Measurements from ENCODE around the gene CC2D1A.

The CC2D1A gene

GRCh38 chr19:13880059-13881043 is 25.6 kb upstream of the CC2D1A start:
- DNase-seq: peak; percentile 98

- peak; percentile 96 for DNase-seq
These were observed 24.7 kb upstream of the CC2D1A start for GRCh38 chr19:13881251-13881691.

- DNase-seq: peak; percentile 68
These were observed 24.1 kb upstream of the CC2D1A start for GRCh38 chr19:13881692-13882418.

GRCh38 chr19:13882419-13882795 is 23.6 kb upstream of the CC2D1A start:
- DNase-seq: no peak

- no peak for DNase-seq
These were observed 23.2 kb upstream of the CC2D1A start for GRCh38 chr19:13882836-13883235.

- DNase-seq: no peak
These were observed 22.4 kb upstream of the CC2D1A start for GRCh38 chr19:13883516-13884064.

- no peak for DNase-seq
These were observed 21.0 kb upstream of the CC2D1A start for GRCh38 chr19:13884726-13885591.

- DNase-seq: no peak
These were observed 20.1 kb upstream of the CC2D1A start for GRCh38 chr19:13885826-13886365.

- DNase-seq: no peak
These were observed 19.0 kb upstream of the CC2D1A start for GRCh38 chr19:13887018-13887436.

- no peak for DNase-seq
These were observed 18.5 kb upstream of the CC2D1A start for GRCh38 chr19:13887517-13887916.

GRCh38 chr19:13888281-13888680 is 17.7 kb upstream of the CC2D1A start:
- DNase-seq: no peak

GRCh38 chr19:13890136-13890535 is 15.9 kb upstream of the CC2D1A start:
- DNase-seq: no peak

GRCh38 chr19:13892870-13893269 is 13.1 kb upstream of the CC2D1A start:
- DNase-seq: peak; percentile 77

GRCh38 chr19:13894552-13894951 is 11.4 kb upstream of the CC2D1A start:
- DNase-seq: no peak

- no peak for DNase-seq
These were observed 9.8 kb upstream of the CC2D1A start for GRCh38 chr19:13896227-13896626.

- no peak for DNase-seq
These were observed 6.6 kb upstream of the CC2D1A start for GRCh38 chr19:13899393-13899792.

- no peak for DNase-seq
These were observed 6.0 kb upstream of the CC2D1A start for GRCh38 chr19:13899912-13900584.

- no peak for DNase-seq
These were observed 2.9 kb upstream of the CC2D1A start for GRCh38 chr19:13902993-13903555.

GRCh38 chr19:13906521-13906904 is 512 bp downstream of the CC2D1A start:
- DNase-seq: no peak

GRCh38 chr19:13906910-13907309 is 909 bp downstream of the CC2D1A start:
- DNase-seq: no peak

GRCh38 chr19:13908674-13909073 is 2.7 kb downstream of the CC2D1A start:
- no peak for DNase-seq

Data from islet precursor cell (in vitro differentiated cells).